Activated CD4-positive, alpha-beta T cell treated with anti-CD3 and anti-CD28 coated beads, Interleukin-2, Interleukin-4, amounts not matched to agents 100 ng/mL and 50 ng/mL, durations not matched to agents 16 hours and 8 hours (primary cell): ENCODE data around the gene LIMS2.

Experiments
- DNase-seq: peaks from one replicate; pipeline ENCODE4 v3.0.0-alpha.2; 2020; ENCODE audit warnings: low spot score

Gene LIMS2

DNA sequence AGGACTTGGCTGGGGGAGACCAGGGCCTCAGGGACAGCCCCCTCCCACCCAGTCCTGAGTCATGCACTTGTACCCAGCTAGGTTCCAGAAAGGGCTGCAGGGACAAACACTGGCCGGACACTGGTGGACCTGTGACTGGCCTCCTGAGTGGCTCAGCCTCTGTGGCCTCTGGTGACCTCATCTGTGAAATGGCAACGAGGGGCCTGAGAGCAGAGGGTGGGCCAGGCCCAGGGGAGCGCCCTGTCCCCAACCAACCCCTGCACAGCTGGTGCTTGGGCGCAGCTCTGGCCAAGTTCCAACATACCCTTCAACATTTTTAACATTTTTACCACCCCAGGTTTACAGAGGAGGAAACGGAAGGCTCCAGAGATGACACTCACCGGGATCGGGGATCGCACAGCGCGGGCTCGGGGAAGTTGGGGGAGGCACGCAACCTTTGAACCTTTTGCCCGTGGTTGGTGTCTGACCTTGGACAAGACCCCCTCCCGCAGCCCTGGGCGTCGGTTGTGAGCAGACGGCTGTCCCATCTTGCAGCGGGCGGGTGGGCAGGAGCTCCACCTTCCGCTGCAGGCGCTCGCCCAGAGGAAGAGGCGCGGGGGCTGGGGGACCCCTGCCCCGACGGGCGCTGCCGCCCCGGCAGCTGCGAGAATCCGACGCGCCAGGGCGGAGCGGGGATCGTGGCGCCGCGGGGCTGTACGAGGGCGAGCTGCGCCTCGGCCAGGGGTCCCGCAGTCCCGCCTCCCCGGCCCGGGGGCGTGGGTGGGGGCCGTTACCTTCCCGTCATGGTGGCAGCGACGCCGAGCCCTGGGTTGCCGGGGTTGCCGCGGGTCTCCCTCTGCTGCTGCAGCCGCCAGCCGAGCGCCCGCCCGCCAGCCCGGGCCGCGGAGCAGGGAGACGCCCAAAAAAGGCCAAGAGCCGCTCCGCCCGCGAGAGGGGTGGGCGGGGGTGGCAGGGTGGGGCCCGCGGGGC lies 805 bp downstream of the LIMS2 start:
- DNase-seq = no peak

DNA sequence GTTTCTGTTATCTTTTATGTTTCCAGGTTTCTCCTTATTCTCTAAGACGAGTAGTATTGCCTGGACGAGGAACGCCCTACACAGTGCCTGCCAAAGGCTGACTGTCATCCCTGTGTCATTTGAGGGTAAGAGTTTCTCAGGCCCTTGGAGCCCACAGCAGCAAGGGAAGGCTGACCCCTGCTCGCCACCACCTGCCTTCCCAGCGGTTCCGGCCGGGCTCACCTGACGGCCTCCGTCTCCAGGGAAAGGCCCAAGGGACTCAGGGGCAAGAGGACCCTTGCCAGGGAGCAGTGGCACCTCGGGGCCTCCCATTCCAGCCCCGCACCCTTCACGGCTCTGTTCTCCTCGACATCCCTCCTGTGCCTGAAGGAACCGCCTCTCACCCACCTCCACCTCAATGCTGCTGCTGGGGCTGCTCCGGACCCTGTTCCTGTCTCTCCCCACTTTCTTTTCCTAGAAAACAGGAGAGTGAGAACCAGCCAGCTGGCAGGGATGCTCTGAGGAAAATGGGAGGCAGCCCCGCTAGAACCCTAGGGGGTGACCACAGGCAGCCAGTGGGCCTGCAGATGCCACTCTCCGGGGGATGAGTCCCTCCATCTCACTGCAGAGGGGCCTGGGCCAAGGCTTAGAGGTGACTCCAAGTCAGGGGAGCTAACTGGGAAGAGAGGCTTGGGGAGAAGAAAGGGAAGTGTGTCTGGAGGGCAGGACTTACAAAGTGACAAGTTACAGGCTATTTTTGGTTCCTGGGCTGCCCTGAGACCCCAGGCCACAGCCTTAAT lies 1.9 kb downstream of the LIMS2 start:
- DNase-seq = no peak

DNA sequence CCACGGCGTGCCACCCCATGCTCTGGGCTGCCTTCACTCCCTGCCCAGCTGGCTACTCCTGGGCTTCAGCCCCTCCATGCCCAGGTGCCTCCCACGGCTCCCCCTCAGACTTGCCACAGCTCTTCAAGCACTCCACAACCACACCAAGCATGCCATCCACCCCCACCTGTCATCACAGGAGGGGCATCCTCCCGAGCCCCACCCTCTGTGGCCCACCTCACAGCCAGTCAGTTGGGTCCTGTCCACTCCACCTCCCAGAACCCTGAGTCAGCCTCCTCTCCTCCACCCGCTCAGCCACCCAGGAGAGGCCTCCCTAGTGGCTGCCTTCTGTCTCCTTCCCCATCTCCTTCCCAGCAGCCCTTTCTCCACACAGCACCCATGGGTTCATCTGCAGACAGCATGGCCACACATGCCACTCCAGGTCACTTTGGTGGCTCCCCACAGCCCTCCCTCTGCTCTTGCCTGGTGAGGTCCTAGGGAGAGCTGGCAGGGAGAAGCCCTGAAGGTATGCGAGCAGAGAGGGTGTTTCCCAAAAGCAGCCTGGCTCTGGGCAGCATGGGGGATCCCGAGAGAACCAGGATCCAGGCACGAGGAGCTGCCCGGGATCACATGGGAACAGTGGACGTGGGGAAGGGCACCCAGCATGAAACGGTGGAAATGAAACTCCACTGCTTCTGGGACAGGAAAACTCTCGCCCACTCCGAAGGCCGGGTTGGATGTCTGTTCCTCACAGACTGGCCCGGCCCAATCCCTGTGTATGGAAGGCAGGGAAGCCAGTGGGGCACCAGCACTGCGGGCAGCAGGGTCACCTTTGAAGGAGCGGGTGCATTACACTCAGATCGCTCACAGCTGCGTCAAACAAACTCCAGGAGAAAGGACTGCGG lies 2.7 kb downstream of the LIMS2 start:
- DNase-seq = no peak

- no peak for DNase-seq
Observed at GRCh38 chr2:127671557-127672302, 3.6 kb downstream of the LIMS2 start.

DNA sequence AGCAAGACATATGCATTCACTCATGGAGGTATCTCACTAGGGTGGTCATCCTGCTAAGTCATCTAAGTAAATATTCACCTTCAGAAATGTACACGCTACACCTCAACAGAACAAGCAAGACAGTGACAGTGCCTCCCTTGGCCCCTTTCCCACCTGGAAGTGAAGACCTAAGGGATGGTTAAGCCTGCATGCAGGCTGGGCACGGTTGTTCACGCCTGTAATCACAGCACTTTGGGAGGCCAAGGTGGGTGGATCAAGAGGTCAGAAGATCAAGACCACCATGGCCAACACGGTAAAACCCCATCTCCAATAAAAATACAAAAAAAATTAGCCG lies 4.4 kb downstream of the LIMS2 start:
- DNase-seq = no peak

DNA sequence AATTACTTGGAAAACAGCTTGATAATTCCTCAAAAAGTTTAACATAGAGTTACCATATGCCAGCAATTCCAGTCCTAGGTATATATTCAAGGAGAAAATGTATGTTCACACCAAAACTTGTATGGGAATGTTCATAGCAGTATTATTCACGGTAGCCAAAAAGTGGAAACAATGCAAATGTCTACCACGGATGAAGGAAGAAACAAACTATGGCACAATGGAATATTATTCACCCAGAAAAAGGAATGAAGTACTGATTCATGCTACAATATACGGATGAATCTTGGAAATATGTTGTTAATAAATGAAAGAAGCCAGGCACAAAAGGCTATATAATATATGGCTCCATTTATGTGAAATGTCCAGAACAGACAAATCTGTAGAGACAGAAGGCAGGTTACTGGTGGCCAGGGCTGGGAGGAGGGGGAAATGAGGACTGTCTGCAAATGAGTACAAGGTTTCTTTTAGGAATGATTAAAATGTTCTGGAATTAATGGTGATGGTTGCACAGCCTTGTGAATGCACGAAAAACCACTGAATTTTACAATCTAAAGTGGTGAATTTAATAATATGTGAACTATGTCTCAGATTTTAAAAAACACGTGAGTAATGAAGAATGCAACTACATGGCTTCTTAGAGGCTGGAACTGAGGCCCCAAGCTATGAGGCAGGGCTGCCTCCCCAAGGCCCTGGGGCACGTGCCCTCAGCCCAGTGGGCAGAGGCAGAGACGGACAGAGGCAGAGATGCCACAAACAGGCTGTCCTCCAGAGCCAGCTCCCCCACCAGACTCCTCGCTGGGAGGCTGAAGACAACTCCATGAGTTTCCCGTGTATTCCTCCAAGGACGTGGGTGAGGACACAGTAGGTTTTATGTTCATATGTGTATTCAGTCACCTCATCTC lies 5.0 kb downstream of the LIMS2 start:
- DNase-seq = no peak

DNA sequence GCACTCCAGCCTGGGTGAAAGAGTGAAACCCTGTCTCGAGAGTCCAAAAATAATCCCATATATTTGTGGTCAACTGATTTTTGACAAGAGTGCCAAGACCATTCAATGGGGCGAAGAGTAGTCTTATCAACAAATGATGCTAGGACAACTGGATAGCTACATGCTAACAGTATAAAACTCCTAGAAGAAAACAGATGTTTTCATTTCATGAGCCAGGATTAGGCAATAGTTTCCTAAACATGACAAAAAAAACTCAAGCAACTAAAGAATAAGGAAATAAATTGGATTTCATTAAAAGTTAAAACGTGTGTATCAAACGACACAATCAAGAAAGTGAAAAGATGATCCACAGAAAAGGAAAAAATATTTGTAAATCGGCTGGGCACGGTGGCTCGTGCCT lies 6.3 kb downstream of the LIMS2 start:
- no peak for DNase-seq

DNA sequence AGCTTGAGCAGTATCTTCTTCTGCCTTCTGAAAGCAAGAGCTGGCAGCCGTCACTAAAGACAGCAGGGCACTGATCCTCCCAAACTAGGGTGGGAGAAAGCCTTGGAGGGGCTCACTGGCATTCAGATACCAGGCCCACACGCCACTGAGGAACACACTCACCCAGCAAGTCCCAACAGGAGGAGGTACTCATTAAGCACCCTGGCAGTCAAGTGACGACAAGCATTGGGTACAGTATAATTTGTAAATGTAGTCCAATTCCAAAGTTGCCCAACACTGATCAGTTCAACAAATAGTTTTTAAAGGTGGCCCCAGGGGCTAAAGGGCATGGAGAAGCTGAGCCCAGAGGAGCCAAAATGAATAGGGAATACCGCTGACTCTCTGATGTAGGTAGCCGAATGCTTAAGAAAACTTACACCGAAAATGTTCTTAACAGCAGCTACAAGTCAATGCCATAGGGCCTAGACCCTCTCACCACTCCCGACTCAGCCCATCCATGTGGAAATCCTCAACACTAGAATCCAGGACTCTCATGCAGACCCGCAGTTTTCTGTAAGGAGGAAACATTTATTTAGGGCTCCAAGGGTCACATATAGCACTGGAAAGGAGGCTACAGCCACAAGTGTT lies 9.9 kb downstream of the LIMS2 start:
- DNase-seq = no peak

DNA sequence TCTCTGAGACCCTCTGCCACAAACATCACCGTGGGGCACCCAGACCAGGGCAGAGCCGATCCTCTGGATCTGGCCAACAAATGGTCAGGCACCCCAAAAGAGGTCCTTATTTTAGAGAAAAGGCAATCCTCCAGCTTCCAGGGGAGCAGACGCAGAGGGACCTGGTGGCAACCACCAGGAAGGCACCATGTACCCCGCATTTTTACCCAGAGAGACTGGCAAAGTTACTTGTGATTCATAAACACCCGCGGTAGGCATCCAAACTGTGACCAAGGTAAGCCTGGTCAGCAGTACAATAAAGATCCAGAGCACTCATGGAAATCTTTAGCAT lies 10.5 kb downstream of the LIMS2 start:
- DNase-seq = no peak

DNA sequence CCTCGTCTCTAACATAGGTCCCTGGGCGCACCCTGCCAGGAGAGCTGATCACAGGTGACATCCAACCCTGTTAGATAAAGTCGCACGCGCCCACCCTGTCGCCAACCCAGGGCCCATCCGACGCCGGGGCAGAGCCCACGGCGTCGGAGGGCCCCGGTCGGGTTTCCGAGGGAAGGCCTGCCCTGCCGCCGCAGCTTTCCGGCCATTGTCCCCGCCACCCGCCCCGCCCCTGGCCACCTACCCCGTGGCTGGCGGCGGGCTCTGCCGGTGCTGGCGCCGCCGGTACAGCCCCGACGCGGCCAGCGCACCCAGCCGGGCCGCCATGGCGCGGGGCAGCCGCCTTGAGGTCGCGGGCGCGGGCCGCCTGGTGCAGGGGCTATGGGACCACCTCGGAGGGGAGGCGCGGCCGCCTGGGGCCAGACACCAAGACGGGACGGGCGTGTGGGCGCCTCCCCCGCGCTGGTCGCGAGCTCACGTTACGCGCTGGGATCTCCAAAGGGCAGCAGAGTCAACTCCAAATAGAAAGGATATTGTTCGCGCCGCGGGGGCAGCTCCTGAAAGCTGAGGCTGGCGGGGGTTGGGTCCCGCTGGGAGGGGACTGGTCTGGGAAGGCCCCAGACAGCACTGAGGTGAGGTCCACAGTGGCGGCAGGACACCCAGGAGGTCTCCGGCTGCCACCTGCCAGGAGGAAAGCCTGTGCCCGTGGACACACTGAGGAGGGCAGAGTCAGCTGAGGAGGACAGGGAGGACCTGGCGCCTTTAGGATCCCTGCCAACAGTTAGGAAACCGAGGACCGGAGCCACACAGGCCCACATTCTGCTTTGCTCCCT lies 11.1 kb downstream of the LIMS2 start:
- no peak for DNase-seq

GRCh38 chr2:127663566-127664064 lies 11.7 kb downstream of the LIMS2 start:
- no peak for DNase-seq

- DNase-seq = no peak
Observed at GRCh38 chr2:127662937-127663565, 12.3 kb downstream of the LIMS2 start.

- DNase-seq = no peak
Observed at GRCh38 chr2:127661949-127662510, 13.3 kb downstream of the LIMS2 start.

- no peak for DNase-seq
Observed at GRCh38 chr2:127661072-127661649, 14.2 kb downstream of the LIMS2 start.

- DNase-seq = no peak
Observed at GRCh38 chr2:127660291-127660578, 15.1 kb downstream of the LIMS2 start.

GRCh38 chr2:127659408-127660290 lies 15.7 kb downstream of the LIMS2 start:
- no peak for DNase-seq
